Nephron progenitor cell (in vitro differentiated cells): ENCODE results near the gene SUOX.

ENCODE experiments used
- DNase-seq: peaks from one replicate; pipeline ENCODE4 v3.0.0; 2021
- H3K27ac Mint-ChIP-seq: 2 replicates; pipeline ENCODE4 v1.8.0; 2021; ENCODE audit warnings: mild to moderate bottlenecking, moderate library complexity, mixed read lengths
- H3K27me3 Mint-ChIP-seq: 2 replicates; pipeline ENCODE4 v1.8.0; 2021; ENCODE audit warnings: mild to moderate bottlenecking, low read depth, mixed read lengths; ENCODE audit not compliant: poor library complexity
- H3K36me3 Mint-ChIP-seq: 2 replicates; pipeline ENCODE4 v1.8.0; 2021; ENCODE audit warnings: low read depth, mixed read lengths
- H3K4me1 Mint-ChIP-seq: 2 replicates; pipeline ENCODE4 v1.8.0; 2021; ENCODE audit warnings: mixed read lengths
- H3K4me3 Mint-ChIP-seq: 2 replicates; pipeline ENCODE4 v1.8.0; 2021; ENCODE audit warnings: mild to moderate bottlenecking, moderate library complexity, mixed read lengths
- H3K9me3 Mint-ChIP-seq: 2 replicates; pipeline ENCODE4 v1.8.0; 2021; ENCODE audit warnings: mild to moderate bottlenecking, moderate library complexity, mixed read lengths
- TF ChIP-seq, protein P1 (sequence below): fragments of 200-600 bp; sonication (generic); IDR thresholded peaks from 2 replicates; pipeline ENCODE4 v1.5.0; 2021; ENCODE audit warnings: antibody characterized with exemption

Gene SUOX

DNA sequence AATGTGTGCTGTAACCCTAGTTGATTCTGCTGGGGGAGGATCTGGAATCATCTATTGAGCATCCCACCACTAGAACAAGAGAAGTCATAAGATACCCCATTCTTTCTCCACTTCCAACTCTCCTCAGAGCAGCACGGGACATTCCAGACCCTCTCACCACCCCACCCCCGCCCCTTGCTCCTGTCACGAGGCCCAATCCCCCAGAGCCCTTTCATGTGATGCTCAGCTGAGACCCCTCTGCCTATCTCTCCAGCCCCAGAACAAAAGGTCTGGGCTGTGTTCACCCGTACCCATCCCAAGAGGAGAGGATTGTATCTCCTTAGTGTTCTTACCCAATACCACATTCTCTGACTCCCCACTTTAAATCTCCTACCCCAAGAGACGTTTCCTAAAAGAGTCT lies 31.8 kb upstream of the SUOX start:
- TF ChIP-seq, protein P1, sequence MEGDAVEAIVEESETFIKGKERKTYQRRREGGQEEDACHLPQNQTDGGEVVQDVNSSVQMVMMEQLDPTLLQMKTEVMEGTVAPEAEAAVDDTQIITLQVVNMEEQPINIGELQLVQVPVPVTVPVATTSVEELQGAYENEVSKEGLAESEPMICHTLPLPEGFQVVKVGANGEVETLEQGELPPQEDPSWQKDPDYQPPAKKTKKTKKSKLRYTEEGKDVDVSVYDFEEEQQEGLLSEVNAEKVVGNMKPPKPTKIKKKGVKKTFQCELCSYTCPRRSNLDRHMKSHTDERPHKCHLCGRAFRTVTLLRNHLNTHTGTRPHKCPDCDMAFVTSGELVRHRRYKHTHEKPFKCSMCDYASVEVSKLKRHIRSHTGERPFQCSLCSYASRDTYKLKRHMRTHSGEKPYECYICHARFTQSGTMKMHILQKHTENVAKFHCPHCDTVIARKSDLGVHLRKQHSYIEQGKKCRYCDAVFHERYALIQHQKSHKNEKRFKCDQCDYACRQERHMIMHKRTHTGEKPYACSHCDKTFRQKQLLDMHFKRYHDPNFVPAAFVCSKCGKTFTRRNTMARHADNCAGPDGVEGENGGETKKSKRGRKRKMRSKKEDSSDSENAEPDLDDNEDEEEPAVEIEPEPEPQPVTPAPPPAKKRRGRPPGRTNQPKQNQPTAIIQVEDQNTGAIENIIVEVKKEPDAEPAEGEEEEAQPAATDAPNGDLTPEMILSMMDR: no peak
- Mint-ChIP-seq H3K9me3 (no peaks in the 10 kb centered on the region), H3K4me1 (peaks cover 40% of the 10 kb centered on the region), H3K27me3 (peaks cover 6% of the 10 kb centered on the region), H3K36me3 (peaks cover 6% of the 10 kb centered on the region), H3K4me3 (peak overlapping the region; percentile 99), H3K27ac (no peak overlapping the region)
- DNase-seq: peak; percentile 13

DNA sequence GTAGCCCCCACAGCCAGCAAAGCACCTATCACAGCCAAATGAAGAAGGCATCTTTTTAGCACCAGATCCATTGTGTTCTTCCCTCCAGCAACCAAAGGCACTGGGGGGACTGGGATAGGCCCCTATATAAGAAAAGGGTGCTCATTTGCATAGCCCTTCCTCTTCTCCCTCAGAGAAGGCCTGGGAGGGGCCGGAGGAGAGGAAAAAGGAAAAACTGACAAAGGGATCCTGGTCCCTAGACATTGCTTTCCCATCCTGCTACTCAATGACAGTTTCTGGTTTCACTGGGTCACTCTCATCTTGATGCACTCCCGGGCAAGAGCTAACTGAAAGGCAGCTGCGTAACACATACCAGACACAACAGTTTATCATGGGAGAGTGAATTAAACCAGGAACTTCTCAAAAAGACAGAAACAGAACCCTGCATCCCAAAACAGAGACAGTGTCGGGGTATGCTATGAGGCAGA lies 31.1 kb upstream of the SUOX start, which contains the start of gene PMEL:
Gene PMEL (minus strand): TSS at position 102 of the 467 bp plus-strand sequence. CDS start 31 bp downstream, at position 71.
- TF ChIP-seq, protein P1: no peak
- DNase-seq: peak; percentile 18
- Mint-ChIP-seq H3K4me3 (peak within 1 kb of the TSS; percentile 99), H3K27ac (peak within 1 kb of the TSS; percentile 95), H3K9me3 (no peaks in the 10 kb centered on the region), H3K27me3 (peaks cover 2% of the 10 kb centered on the region), H3K4me1 (peaks cover 45% of the 10 kb centered on the region), H3K36me3 (peaks cover 11% of the 10 kb centered on the region)

DNA sequence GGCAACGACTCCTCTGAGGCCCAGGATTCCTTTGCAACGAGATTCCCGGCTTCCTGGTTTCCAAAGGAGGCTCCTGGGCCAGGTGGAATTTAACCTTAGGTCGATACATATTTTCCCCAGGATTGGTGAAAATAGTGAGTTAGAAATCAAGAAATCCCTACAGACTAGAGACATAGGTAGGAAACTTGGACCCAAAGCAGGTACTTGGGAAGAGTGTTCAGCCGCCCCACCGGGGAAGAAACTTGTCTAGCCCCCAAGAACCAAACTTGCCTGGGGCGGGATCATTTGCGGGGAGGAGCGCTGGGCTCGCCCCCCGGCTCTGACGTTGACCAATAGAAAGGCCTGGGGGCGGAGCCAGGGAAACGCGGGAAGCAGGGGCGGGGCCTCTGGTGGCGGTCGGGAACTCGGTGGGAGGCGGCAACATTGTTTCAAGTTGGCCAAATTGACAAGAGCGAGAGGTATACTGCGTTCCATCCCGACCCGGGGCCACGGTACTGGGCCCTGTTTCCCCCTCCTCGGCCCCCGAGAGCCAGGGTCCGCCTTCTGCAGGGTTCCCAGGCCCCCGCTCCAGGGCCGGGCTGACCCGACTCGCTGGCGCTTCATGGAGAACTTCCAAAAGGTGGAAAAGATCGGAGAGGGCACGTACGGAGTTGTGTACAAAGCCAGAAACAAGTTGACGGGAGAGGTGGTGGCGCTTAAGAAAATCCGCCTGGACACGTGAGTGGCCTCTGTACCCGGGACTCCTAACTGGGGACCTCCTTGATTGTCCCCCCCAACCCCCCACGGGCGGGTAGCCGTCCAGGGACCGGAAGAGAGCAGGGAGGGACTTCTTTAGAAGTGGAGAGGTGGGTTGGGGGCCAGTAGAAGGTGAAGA lies 30.4 kb upstream of the SUOX start, which contains the start of gene CDK2:
Gene CDK2 (plus strand): TSS at position 423 of the 874 bp plus-strand sequence. CDS start 179 bp downstream, at position 602.
- Mint-ChIP-seq H3K4me3 (peak within 1 kb of the TSS; percentile 99), H3K4me1 (peaks cover 52% of the 10 kb centered on the region), H3K36me3 (peaks cover 17% of the 10 kb centered on the region), H3K27me3 (peaks cover 2% of the 10 kb centered on the region), H3K9me3 (no peaks in the 10 kb centered on the region), H3K27ac (peak within 1 kb of the TSS; percentile 95)
- DNase-seq: peak; percentile 98
- TF ChIP-seq, protein P1: no peak

DNA sequence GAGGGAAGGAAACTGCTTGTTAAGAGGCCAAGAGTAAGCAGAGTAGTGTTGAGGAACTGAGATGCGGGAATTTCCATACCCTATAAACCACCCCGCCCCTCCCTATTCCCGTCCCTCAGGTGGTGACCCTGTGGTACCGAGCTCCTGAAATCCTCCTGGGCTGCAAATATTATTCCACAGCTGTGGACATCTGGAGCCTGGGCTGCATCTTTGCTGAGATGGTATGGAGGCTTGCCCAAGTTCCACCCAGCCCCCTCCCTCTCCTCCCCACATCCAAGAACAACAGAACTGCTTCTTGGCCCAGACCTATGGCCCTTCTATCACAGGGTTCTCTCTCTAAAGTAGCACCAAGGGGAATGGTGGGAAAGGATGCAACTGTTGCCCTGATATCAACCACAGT lies 27.7 kb upstream of the SUOX start:
- Mint-ChIP-seq H3K4me3 (no peak overlapping the region), H3K27me3 (peaks cover 2% of the 10 kb centered on the region), H3K9me3 (no peaks in the 10 kb centered on the region), H3K4me1 (peaks cover 47% of the 10 kb centered on the region), H3K27ac (no peak overlapping the region), H3K36me3 (peaks cover 17% of the 10 kb centered on the region)
- TF ChIP-seq, protein P1: no peak
- DNase-seq: no peak

DNA sequence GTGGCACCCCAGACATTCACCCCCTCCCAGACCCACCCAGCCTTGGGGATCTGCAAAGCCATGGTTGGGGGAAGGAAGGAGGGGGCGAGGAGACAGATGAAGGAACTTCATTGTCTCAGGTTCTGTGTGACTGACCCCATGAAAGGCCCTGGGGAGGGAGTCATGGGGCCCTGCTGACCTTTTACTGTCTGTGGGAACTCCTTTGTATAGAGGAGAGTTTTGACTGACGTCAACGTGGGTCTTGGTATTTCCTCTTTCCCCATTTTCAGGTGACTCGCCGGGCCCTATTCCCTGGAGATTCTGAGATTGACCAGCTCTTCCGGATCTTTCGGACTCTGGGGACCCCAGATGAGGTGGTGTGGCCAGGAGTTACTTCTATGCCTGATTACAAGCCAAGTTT lies 26.3 kb upstream of the SUOX start:
- H3K9me3 Mint-ChIP-seq: no peaks in the 10 kb centered on the region
- H3K4me3 Mint-ChIP-seq: no peak overlapping the region
- TF ChIP-seq, protein P1: no peak
- H3K27ac Mint-ChIP-seq: peak overlapping the region; percentile 76
- no peaks in the 10 kb centered on the region for H3K27me3 Mint-ChIP-seq
- peaks cover 37% of the 10 kb centered on the region for H3K4me1 Mint-ChIP-seq
- H3K36me3 Mint-ChIP-seq: peaks cover 17% of the 10 kb centered on the region
- no peak for DNase-seq
